CD4-positive, alpha-beta memory T cell (primary cell): ENCODE measurements around the gene KCNB1. TPM values are rescaled to one million over a fixed set of nuclear protein-coding genes. Genes with fewer than 3 reads are reported as not detected.
"Not testable (repeated sequence)": the region's sequence is repeated elsewhere in the genome, so short reads cannot be mapped to it uniquely, and the experiment has no call there.

Experiments used
- CTCF ChIA-PET: fragments of 350-600 bp; sonication (Branson Sonifier 250); formaldehyde crosslinking; loops from one replicate; lab custom pipeline; 2021; ENCODE audit warnings: inconsistent platforms; ENCODE audit not compliant: partially characterized antibody; lab: Charles Lee
- POLR2A ChIA-PET: fragments of 350-600 bp; sonication (Branson Sonifier 250); formaldehyde crosslinking; loops from one replicate; lab custom pipeline; 2021; ENCODE audit not compliant: partially characterized antibody; lab: Charles Lee
- DNase-seq, 5 donors: peaks; one replicate each; pipeline versions ENCODE4 v3.0.0 to v3.0.0-alpha.2; 2020 to 2022; ENCODE audit warnings: mixed read lengths in 1 of 5
- H3K27ac ChIP-seq: one replicate; pipeline ENCODE4 v1.7.0; 2013; ENCODE audit warnings: low read depth, low read length
- H3K27me3 ChIP-seq: 2 replicates; pipeline ENCODE4 v1.7.0; 2013; ENCODE audit warnings: mild to moderate bottlenecking, low read length, moderate library complexity; ENCODE audit not compliant: insufficient read depth
- H3K36me3 ChIP-seq: 2 replicates; pipeline ENCODE4 v1.7.0; 2013; ENCODE audit warnings: mild to moderate bottlenecking, low read length, moderate library complexity; ENCODE audit not compliant: insufficient read depth
- H3K4me1 ChIP-seq: 2 replicates; pipeline ENCODE4 v1.7.0; 2013; ENCODE audit warnings: mild to moderate bottlenecking, low read length, moderate library complexity; ENCODE audit not compliant: insufficient read depth
- H3K4me3 ChIP-seq, 2 donors: one replicate each; pipeline ENCODE4 v1.7.0; 2013; ENCODE audit warnings: low read length in 2 of 2, mild to moderate bottlenecking in 1 of 2
- H3K9me3 ChIP-seq, 2 donors: one replicate each; pipeline ENCODE4 v1.7.0; 2013; ENCODE audit warnings: low read length in 2 of 2, control low read depth in 1 of 2; ENCODE audit not compliant: control insufficient read depth in 1 of 2
- H3K27ac Mint-ChIP-seq, 7 donors: one replicate each; pipeline ENCODE4 v1.8.0; 2020 to 2021; ENCODE audit warnings: mixed read lengths in 7 of 7, mild to moderate bottlenecking in 6 of 7, inconsistent platforms in 3 of 7, moderate library complexity in 3 of 7
- H3K27me3 Mint-ChIP-seq, 2 donors: one replicate each; pipeline ENCODE4 v1.8.0; 2020 to 2021; ENCODE audit warnings: mixed read lengths in 2 of 2
- H3K36me3 Mint-ChIP-seq, 2 donors: one replicate each; pipeline ENCODE4 v1.8.0; 2020 to 2021; ENCODE audit warnings: mixed read lengths in 2 of 2, inconsistent platforms in 1 of 2, mild to moderate bottlenecking in 1 of 2
- H3K4me1 Mint-ChIP-seq, 4 donors: one replicate each; pipeline ENCODE4 v1.8.0; 2020 to 2021; ENCODE audit warnings: mixed read lengths in 4 of 4, mild to moderate bottlenecking in 1 of 4
- H3K4me3 Mint-ChIP-seq, 8 donors: one replicate each; pipeline ENCODE4 v1.8.0; 2020 to 2021; ENCODE audit warnings: mixed read lengths in 8 of 8, mild to moderate bottlenecking in 7 of 8, moderate library complexity in 6 of 8, inconsistent platforms in 3 of 8
- H3K9me3 Mint-ChIP-seq, 8 donors: one replicate each; pipeline ENCODE4 v1.8.0; 2020 to 2021; ENCODE audit warnings: mixed read lengths in 8 of 8, mild to moderate bottlenecking in 5 of 8, inconsistent platforms in 3 of 8, moderate library complexity in 1 of 8
- intact Hi-C: fragments of 100-400 bp; cut with micrococcal nuclease; formaldehyde crosslinking; loops from one replicate; pipeline ENCODE4 v1.15.1; 2023
- polyA plus RNA-seq, 2 donors: library from polyadenylated mRNA; unstranded; fragments of 300-500 nt; fragmentation: Illumina TruSeq; gene quantifications; one replicate each; pipeline ENCODE4 v1.2.3, GENCODE V29; 2021
- total RNA-seq, 2 experiments: library from RNA; stranded (reverse); gene quantifications; one replicate each; pipeline ENCODE4 v1.2.3, GENCODE V29; 2021

Gene KCNB1
- total and polyA plus RNA-seq, 4 experiments from 2014 or later, result 0.09 TPM; not detected in 3

GRCh38 chr20:49319208-49319809, 163.2 kb downstream of the KCNB1 start:
- Mint-ChIP-seq H3K4me1 (peaks cover 17 to 25% (median 21%) of the 10 kb centered on the region in 4 donors), H3K4me3 (peak overlapping the region; percentile 79 to 98 (median 90)), H3K27me3 (peaks cover 35 to 41% of the 10 kb centered on the region in 2 donors), H3K9me3 (no peaks in the 10 kb centered on the region), H3K27ac (peak overlapping the region in 1 of 7 donors; percentile 54), H3K36me3 (no peaks in the 10 kb centered on the region)
- Histone ChIP-seq H3K9me3 (no peaks in the 10 kb centered on the region), H3K36me3 (no peaks in the 10 kb centered on the region), H3K27me3 (peaks cover 16% of the 10 kb centered on the region), H3K27ac (no peak overlapping the region), H3K4me3 (peak overlapping the region in 1 of 2 donors; percentile 47), H3K4me1 (peaks cover 29% of the 10 kb centered on the region)
- ChIA-PET CTCF (interaction anchor here (1.0 to 1.9 kb wide), 4 partner anchors 17 to 187 kb away, joined by 3 to 5 read pairs (median 3); no protein-coding TSS in a partner anchor), POLR2A (interaction anchor here (0.6 to 2.5 kb wide), 4 partner anchors 39 to 282 kb away, joined by 3 to 6 read pairs (median 5); partner anchors contain the start of gene ZNFX1)
- DNase-seq, result no peak
- intact Hi-C loops, result loop anchor here (2.0 kb wide), 1 partner anchor 41 kb away; the partner anchor contains the start of gene ZNFX1

- intact Hi-C loops, result loop anchor here (2.0 kb wide), 1 partner anchor 40 kb away; the partner anchor contains the start of gene ZNFX1
- Mint-ChIP-seq H3K36me3 (no peaks in the 10 kb centered on the region), H3K9me3 (no peaks in the 10 kb centered on the region), H3K4me3 (peak overlapping the region; percentile 79 to 98 (median 90)), H3K27ac (peak overlapping the region in 2 of 7 donors; percentile 11 to 54), H3K4me1 (peaks cover 11 to 18% (median 14%) of the 10 kb centered on the region in 4 donors), H3K27me3 (peaks cover 35 to 41% of the 10 kb centered on the region in 2 donors)
- ChIA-PET POLR2A (interaction anchor here (0.6 to 2.5 kb wide), 5 partner anchors 38 to 281 kb away, joined by 3 to 6 read pairs (median 4); partner anchors contain the start of gene ZNFX1), CTCF (interaction anchor here (1.1 to 1.9 kb wide), 4 partner anchors 12 to 186 kb away, joined by 3 to 5 read pairs (median 3); no protein-coding TSS in a partner anchor)
- Histone ChIP-seq H3K4me1 (peaks cover 22% of the 10 kb centered on the region), H3K4me3 (peak overlapping the region in 1 of 2 donors; percentile 47), H3K36me3 (no peaks in the 10 kb centered on the region), H3K9me3 (no peaks in the 10 kb centered on the region), H3K27me3 (peaks cover 16% of the 10 kb centered on the region), H3K27ac (no peak overlapping the region)
- DNase-seq, result peak; percentile 5 to 48 (median 17)
Measured at GRCh38 chr20:49318430-49319207, 163.8 kb downstream of the KCNB1 start.

GRCh38 chr20:49318091-49318429, 164.4 kb downstream of the KCNB1 start:
- no peaks in the 10 kb centered on the region for H3K9me3 ChIP-seq
- Mint-ChIP-seq H3K36me3 (no peaks in the 10 kb centered on the region), H3K27ac (no peak overlapping the region), H3K9me3 (no peaks in the 10 kb centered on the region), H3K27me3 (peaks cover 35 to 41% of the 10 kb centered on the region in 2 donors), H3K4me3 (peak overlapping the region in 7 of 8 donors; percentile 48 to 82 (median 78)), H3K4me1 (peaks cover 9 to 15% (median 11%) of the 10 kb centered on the region in 4 donors)
- peaks cover 16% of the 10 kb centered on the region for H3K27me3 ChIP-seq
- no peak for DNase-seq
- no peak overlapping the region for H3K4me3 ChIP-seq
- ChIA-PET POLR2A (interaction anchor here (0.7 to 1.6 kb wide), 4 partner anchors 35 to 50 kb away, joined by 3 to 6 read pairs (median 4); partner anchors contain the start of gene ZNFX1), CTCF (interaction anchor here (1.2 to 1.4 kb wide), 2 partner anchors 13 to 51 kb away, joined by 3 read pairs; no protein-coding TSS in a partner anchor)
- H3K4me1 ChIP-seq, result peaks cover 17% of the 10 kb centered on the region
- no peak overlapping the region for H3K27ac ChIP-seq
- no peaks in the 10 kb centered on the region for H3K36me3 ChIP-seq
- intact Hi-C loops, result loop anchor here (2.0 kb wide), 1 partner anchor 39 kb away; the partner anchor contains the start of gene ZNFX1

- intact Hi-C loops, result no loop called here
- peaks cover 35 to 41% of the 10 kb centered on the region in 2 donors for H3K27me3 Mint-ChIP-seq
- no peak overlapping the region for H3K27ac Mint-ChIP-seq
- Histone ChIP-seq H3K9me3 (no peaks in the 10 kb centered on the region), H3K27me3 (peaks cover 16% of the 10 kb centered on the region), H3K36me3 (no peaks in the 10 kb centered on the region), H3K4me3 (no peak overlapping the region), H3K4me1 (peaks cover 17% of the 10 kb centered on the region), H3K27ac (no peak overlapping the region)
- CTCF ChIA-PET, result no interaction called here
- DNase-seq, result no peak
- no peaks in the 10 kb centered on the region for H3K9me3 Mint-ChIP-seq
- POLR2A ChIA-PET, result no interaction called here
- peaks cover 9 to 15% (median 9%) of the 10 kb centered on the region in 4 donors for H3K4me1 Mint-ChIP-seq
- no peaks in the 10 kb centered on the region for H3K36me3 Mint-ChIP-seq
- peak overlapping the region in 1 of 8 donors; percentile 31 for H3K4me3 Mint-ChIP-seq
Measured at GRCh38 chr20:49316704-49317103, 165.8 kb downstream of the KCNB1 start.

- H3K36me3 Mint-ChIP-seq, result peaks cover 0 to 6% of the 10 kb centered on the region in 2 donors
- ChIA-PET CTCF (no interaction called here), POLR2A (no interaction called here)
- no peak overlapping the region for H3K4me3 Mint-ChIP-seq
- no peak overlapping the region for H3K27ac Mint-ChIP-seq
- Histone ChIP-seq H3K27ac (no peak overlapping the region), H3K4me1 (peaks cover 17% of the 10 kb centered on the region), H3K4me3 (no peak overlapping the region), H3K27me3 (peaks cover 16% of the 10 kb centered on the region), H3K9me3 (no peaks in the 10 kb centered on the region), H3K36me3 (no peaks in the 10 kb centered on the region)
- H3K27me3 Mint-ChIP-seq, result peaks cover 30 to 36% of the 10 kb centered on the region in 2 donors
- DNase-seq, result no peak
- peaks cover 8 to 15% (median 9%) of the 10 kb centered on the region in 4 donors for H3K4me1 Mint-ChIP-seq
- peaks cover 0 to 4% (median under 1%) of the 10 kb centered on the region in 8 donors for H3K9me3 Mint-ChIP-seq
- intact Hi-C loops, result no loop called here
Measured at GRCh38 chr20:49315580-49315979, 166.9 kb downstream of the KCNB1 start.

- peaks cover 0 to 13% of the 10 kb centered on the region in 2 donors for H3K36me3 Mint-ChIP-seq
- CTCF ChIA-PET, result interaction anchor here (1.5 kb wide), 1 partner anchor 20 kb away, joined by 9 read pairs; no protein-coding TSS in a partner anchor
- H3K27me3 ChIP-seq, H3K9me3 ChIP-seq, H3K27ac Mint-ChIP-seq, H3K36me3 ChIP-seq, POLR2A ChIA-PET, intact Hi-C loops, DNase-seq, H3K9me3 Mint-ChIP-seq, H3K4me3 Mint-ChIP-seq, H3K27ac ChIP-seq, H3K4me3 ChIP-seq: not testable (repeated sequence)
- peaks cover 5 to 12% (median 6%) of the 10 kb centered on the region in 4 donors for H3K4me1 Mint-ChIP-seq
- peaks cover 24 to 25% of the 10 kb centered on the region in 2 donors for H3K27me3 Mint-ChIP-seq
- H3K4me1 ChIP-seq, result peaks cover 10% of the 10 kb centered on the region
Measured at GRCh38 chr20:49314052-49314451, 168.4 kb downstream of the KCNB1 start.
